Neural cell (in vitro differentiated cells): Measurements from ENCODE around the gene EIF5A.

Experiments used
- CTCF ChIP-seq: fragments of 450-650 bp; IDR thresholded peaks from 2 replicates; pipeline ENCODE4 v1.5.1; 2014; ENCODE audit warnings: antibody characterized with exemption, mild to moderate bottlenecking, moderate library complexity; ENCODE audit not compliant: poor library complexity, severe bottlenecking
- EZH2 ChIP-seq: fragments of 200-600, 300-800 bp; shearing (Covaris generic), sonication (generic); IDR thresholded peaks from 2 replicates; pipeline ENCODE4 v1.6.1; 2014; ENCODE audit warnings: antibody characterized with exemption, low read length, borderline replicate concordance, mild to moderate bottlenecking; ENCODE audit not compliant: insufficient read depth, poor library complexity, severe bottlenecking
- MXI1 ChIP-seq: fragments of 450-650 bp; conservative IDR thresholded peaks from 2 replicates; pipeline ENCODE4 v1.6.1; 2014; ENCODE audit warnings: antibody characterized with exemption, mild to moderate bottlenecking; ENCODE audit not compliant: poor library complexity, severe bottlenecking
- POLR2AphosphoS5 ChIP-seq: IDR thresholded peaks from 2 replicates; pipeline ENCODE4 v1.6.1; 2012
- REST ChIP-seq: IDR thresholded peaks from 2 replicates; pipeline ENCODE4 v1.6.1; 2012; ENCODE audit warnings: borderline replicate concordance
- SMC3 ChIP-seq: fragments of 450-650 bp; conservative IDR thresholded peaks from 2 replicates; pipeline ENCODE4 v1.6.1; 2014; ENCODE audit warnings: antibody characterized with exemption, mild to moderate bottlenecking, moderate library complexity; ENCODE audit not compliant: poor library complexity

DNA sequence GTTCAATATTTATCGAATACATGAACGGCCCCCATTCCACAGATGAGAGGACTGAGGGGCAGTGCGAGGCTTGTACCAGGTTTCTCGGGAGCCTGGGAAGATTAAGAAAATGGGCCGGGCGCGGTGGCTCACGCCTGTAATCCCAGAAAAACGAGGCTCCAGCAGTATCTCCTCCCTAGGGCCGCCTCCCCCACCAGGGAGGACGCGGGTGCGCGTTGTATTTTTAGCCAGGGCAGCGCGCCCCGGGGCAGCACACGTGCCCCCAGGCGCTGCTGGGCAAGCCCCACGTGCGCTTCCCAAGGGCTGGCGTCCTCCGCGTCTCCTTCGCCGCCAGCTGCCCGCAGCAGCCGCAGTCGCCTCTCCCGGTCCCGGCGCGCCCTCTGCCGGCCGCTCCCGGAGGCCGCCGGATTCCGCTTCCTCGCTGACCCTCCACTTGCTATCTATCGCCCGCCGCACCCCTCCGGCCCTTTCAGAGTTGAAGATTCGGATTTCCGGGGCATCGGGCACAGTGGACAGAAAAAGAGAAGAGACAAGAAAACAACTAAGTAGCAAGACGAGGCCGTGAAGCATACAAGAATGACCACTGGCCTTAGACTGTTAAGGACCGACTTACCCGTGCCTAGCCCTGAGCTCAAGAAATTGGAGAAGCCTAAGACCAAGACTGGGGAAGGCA, 11.1 kb upstream of the EIF5A start:
- no peak for TF ChIP-seq EZH2
- peak; percentile 93 for TF ChIP-seq CTCF
- TF ChIP-seq SMC3, result peak; percentile 94
- no peak for TF ChIP-seq REST
- no peak for TF ChIP-seq POLR2AphosphoS5
- peak; percentile 92 for TF ChIP-seq MXI1
